ENCODE results near the gene PTPRT.

PTPRT gene

DNA sequence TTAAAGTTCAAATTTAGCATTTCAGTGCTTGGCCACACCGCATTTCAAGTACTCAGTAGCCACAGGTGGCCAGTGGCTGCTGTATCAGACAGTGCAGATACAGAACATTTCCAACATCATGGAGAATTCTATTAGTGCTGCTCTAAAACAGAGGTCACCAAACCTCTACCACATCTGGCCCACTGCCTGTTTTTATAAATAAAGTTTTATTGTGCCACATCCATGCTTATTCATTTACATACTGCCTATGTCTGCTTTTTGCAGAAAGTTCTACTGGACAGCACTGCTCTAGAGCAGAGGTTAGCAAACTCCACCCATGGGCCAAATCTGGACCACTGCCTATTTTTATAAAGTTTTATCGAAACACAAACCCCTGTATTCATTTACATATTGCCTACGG is 3.7 kb upstream of the PTPRT start:
- intact Hi-C loops (cut with micrococcal nuclease) = no loop called here
- H3K27ac Mint-ChIP-seq = no peak overlapping the region

DNA sequence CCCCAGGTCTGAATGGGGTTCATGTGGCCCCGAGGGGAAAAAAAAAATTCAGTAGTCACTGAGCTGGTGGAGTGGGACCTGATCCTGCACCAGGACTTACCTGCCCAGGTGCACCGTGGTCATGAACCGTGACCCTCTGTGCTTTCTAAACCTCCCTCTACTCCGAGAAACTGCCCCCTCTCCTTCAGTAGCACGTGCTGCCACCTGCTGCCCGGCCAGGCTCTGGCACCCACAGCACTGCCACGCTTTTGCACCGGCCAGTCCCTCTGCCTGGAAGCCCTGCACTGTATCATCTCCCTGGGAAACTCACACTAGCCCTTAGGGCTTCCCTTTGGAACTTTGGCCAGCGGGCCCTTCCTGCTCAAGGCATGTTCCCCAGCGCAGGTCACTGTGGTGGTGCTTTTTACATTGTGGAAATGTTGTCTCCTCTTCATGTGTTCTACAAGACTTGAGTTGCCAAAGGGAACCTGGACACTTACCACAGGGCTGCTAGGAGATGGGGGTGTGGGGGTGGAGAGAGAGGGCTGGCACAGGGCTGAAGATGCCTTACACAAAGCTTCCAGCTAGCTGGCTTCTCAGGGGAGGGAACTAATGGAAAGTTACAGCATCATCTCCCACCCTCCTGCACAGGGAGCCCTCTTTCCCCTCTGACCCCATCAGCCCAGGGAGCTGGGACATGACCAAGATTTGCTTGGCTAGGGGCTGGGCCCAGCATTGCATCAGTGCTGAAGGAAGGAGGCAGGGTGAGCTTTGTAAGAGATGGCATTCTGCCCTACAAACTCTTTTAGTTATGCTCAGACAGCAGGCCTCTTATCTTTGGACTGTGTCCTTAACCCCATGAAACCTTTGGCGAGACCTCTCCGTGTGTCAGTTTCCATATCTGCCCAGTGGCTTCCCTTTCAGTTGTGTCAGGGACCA is 2.5 kb upstream of the PTPRT start:
- Mint-ChIP-seq H3K27me3 (peaks cover 44% of the 10 kb centered on the region), H3K27ac (no peak overlapping the region), H3K9me3 (no peaks in the 10 kb centered on the region), H3K36me3 (ENCODE audit: low read depth) (no peaks in the 10 kb centered on the region), H3K4me3 (no peak overlapping the region), H3K4me1 (ENCODE audit: low read depth) (no peaks in the 10 kb centered on the region)
- intact Hi-C loops (cut with micrococcal nuclease) = no loop called here

More for the DNA sequence above, 3.7 kb upstream of the PTPRT start:
- Mint-ChIP-seq H3K27me3 (peaks cover 33% of the 10 kb centered on the region), H3K9me3 (no peaks in the 10 kb centered on the region), H3K36me3 (ENCODE audit: low read depth) (no peaks in the 10 kb centered on the region), H3K4me3 (no peak overlapping the region), H3K4me1 (ENCODE audit: low read depth) (no peaks in the 10 kb centered on the region)

DNA sequence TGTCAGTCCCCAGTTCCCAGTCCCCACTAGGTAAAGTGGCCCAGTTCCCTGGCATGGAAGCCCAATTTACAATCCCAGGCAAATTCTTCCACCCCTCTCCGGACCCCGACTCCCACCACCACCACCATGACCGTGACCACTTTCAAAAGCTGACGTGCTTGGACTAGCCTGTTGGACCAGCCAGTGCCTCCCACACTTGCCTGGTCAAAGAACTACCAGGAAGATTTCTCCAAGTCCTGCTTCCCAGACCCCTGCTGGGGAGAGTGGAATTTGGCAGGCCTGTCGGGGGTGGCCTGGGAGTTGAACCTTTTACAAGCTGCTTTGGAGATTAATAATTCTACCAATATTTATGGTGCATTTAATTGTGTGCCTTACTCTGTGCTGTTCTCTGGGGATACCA is 1.4 kb upstream of the PTPRT start:
- H3K36me3 Mint-ChIP-seq (ENCODE audit: low read depth) = no peaks in the 10 kb centered on the region
- peaks cover 48% of the 10 kb centered on the region for H3K27me3 Mint-ChIP-seq
- no peak overlapping the region for H3K4me3 Mint-ChIP-seq
- no peaks in the 10 kb centered on the region for H3K9me3 Mint-ChIP-seq
- H3K27ac Mint-ChIP-seq = no peak overlapping the region
- H3K4me1 Mint-ChIP-seq (ENCODE audit: low read depth) = no peaks in the 10 kb centered on the region
- intact Hi-C loops (cut with micrococcal nuclease) = no loop called here

DNA sequence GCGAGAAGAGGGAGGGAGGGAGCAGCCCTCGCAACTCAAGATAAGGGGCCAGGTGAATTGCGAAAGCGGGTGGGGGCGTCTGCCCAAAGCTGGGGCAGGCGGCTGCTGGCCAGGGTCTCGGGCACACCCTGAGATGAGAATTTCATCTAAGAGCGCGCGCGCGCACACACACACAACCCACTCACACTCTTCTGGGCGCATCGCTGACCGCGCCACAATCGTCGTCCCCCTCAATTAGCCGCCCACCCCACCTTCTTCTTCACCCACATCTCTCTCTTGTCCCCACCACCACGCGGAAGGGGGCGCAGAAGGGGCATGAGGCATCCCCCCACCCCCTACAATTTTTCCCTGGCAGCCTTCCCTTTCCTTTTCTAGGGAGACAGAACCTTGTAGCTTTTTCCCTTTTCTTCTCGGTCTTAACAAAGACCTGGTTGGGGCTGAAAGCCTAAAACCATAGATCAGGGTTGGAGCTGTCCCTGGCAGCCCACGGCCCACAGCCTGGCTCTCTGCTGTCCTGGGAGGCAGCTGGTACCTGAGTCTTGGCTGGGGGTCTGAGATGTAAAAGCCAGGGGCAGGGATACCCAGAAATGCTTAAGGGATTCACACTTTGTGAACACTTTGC is 737 bp upstream of the PTPRT start:
- Mint-ChIP-seq H3K9me3 (no peaks in the 10 kb centered on the region), H3K4me3 (no peak overlapping the region), H3K36me3 (ENCODE audit: low read depth) (no peaks in the 10 kb centered on the region), H3K27me3 (peaks cover 48% of the 10 kb centered on the region), H3K27ac (no peak overlapping the region), H3K4me1 (ENCODE audit: low read depth) (no peaks in the 10 kb centered on the region)
- intact Hi-C loops (cut with micrococcal nuclease) = no loop called here

DNA sequence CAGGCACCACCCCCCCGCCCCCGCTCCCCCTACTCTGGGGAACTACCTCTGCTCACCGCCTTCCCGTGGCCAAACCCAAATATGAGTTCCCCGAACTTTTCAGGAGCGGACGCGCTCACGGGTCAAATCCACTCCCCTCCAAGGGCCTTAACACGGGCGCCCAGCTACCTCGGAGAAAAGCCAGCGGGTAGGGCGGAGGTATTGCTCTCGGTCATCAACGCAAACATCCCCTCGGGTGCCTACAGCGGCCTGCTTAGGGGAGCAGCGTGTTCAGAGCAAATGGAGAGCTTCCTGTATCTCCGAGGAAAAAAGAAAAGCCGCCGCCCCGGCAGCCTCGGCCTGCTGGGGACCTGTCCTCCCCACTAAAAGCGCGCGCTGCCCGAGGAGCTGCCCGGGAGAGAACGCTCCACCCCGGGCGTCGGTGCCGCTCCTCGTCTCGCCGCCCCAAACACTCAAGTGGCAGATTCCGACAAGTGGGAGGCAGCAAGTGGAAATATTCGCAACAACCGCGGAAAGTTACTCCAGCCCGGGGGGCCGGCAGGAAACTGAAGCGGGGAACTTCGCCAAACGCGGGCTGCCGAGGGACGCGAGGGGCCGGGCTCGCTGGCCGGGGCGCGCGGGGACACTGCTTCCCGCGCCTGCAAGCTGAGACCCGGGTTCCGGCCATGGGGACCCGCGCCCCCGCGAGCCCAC is 699 bp downstream of the PTPRT start:
- H3K27me3 Mint-ChIP-seq = peaks cover 49% of the 10 kb centered on the region

DNA sequence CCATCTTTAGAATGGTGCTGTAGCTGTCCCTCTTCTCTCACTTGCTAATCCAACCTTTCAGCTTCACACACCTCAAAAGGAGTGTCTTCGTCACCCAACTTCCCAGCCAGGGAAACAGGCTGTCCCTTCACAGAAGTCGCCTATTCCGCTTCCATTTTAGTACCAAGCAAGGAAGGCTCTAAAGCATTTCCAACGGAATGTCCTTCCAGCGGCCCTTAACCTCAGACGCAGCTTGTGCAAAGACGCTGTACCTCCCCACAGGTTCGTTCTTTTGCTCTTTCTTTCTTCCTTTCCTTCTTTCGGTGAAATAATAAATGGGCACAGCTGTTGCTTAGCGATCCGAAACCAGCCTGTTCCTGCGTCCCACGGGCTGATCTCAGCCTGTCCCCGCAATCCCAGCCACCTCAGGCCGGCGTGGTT is 1.5 kb downstream of the PTPRT start:
- Mint-ChIP-seq H3K36me3 (ENCODE audit: low read depth) (no peaks in the 10 kb centered on the region), H3K27me3 (peaks cover 49% of the 10 kb centered on the region), H3K27ac (no peak overlapping the region), H3K4me1 (ENCODE audit: low read depth) (no peaks in the 10 kb centered on the region), H3K4me3 (no peak overlapping the region), H3K9me3 (no peaks in the 10 kb centered on the region)
- intact Hi-C loops (cut with micrococcal nuclease) = no loop called here

More for the DNA sequence above, 699 bp downstream of the PTPRT start:
- no peaks in the 10 kb centered on the region for H3K36me3 Mint-ChIP-seq (ENCODE audit: low read depth)
- no peaks in the 10 kb centered on the region for H3K9me3 Mint-ChIP-seq
- intact Hi-C loops (cut with micrococcal nuclease) = no loop called here
- no peaks in the 10 kb centered on the region for H3K4me1 Mint-ChIP-seq (ENCODE audit: low read depth)
- H3K4me3 Mint-ChIP-seq = no peak overlapping the region
- no peak overlapping the region for H3K27ac Mint-ChIP-seq

DNA sequence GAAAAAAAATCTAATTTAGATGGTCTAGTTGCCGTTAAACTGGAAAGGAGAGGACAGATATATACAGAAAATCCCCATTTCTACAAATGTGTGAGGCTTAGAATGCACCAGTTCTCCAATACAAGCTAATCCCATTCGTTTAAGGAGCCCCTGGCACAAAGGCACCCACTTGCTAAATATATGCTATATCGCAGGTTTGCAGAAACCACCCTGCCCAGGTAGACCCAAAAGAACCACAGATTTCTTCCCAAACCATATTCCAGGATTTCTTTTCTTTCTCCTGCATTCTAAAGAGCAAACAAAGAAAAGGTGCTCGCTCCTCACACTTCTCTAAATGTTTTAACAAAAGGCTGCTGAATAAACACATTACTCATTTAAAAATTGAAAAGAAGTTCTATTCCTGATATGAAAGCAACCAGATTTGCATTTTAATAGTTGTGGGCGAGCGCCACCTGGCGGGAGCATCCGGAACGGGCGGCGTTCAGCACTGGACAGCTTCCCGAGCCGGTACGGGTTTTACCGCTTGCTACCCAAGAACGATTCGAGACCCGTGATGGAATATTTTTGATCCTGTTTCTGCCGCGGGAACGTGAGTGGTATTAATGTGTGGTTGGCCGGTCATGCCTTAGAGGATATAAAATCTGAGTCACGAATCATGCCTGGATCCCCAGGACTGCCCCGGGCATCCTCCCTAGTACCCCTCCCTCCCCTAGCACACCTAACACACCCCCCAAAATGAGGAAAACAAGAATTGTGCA is 2.1 kb downstream of the PTPRT start:
- intact Hi-C loops (cut with micrococcal nuclease) = loop anchor here (1.0 kb wide), 1 partner anchor 1449 kb away; no protein-coding TSS in a partner anchor
- Mint-ChIP-seq H3K4me3 (no peak overlapping the region), H3K36me3 (ENCODE audit: low read depth) (no peaks in the 10 kb centered on the region), H3K4me1 (ENCODE audit: low read depth) (no peaks in the 10 kb centered on the region), H3K27ac (no peak overlapping the region), H3K27me3 (peaks cover 49% of the 10 kb centered on the region), H3K9me3 (no peaks in the 10 kb centered on the region)

DNA sequence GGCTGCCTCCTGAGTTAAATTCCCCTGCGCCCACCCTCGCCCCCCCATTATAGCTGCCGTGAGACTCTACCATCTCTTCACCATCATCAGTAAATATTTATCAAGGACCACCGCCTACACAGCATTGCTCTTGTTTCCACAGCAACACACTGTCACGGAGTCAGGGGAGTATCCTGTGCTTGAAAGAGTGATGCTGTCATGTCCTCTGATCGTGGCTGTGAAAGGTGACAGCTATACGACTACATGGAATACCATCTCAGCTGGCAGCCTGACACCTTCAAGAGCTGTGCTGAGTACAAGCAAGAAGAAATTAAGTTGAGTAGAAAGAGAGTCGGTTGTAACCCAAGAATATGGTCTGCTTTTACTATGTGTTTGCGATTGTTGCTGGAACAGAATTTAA is 3.4 kb downstream of the PTPRT start:
- Mint-ChIP-seq H3K27me3 (peaks cover 40% of the 10 kb centered on the region), H3K27ac (no peak overlapping the region), H3K4me1 (ENCODE audit: low read depth) (no peaks in the 10 kb centered on the region), H3K36me3 (ENCODE audit: low read depth) (no peaks in the 10 kb centered on the region), H3K4me3 (no peak overlapping the region), H3K9me3 (no peaks in the 10 kb centered on the region)
- intact Hi-C loops (cut with micrococcal nuclease) = no loop called here

DNA sequence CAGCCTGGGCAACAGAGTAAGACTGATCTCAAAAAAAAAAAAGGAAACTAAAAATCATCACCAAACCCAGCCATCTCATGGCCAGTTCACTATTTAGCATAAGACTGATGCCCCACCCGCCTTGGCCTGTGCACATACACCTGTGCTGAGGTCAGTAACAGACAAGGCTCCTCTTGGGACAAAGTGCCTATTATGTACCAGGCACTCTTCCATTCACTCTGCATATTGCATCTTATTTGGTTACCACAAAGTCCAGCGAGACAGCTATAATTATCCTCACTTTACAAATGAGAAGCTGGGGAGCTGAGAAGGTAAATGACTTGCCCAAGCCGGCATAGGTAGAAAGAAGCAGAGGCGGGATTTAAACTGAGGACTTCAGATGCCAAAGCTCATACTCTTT is 3.8 kb downstream of the PTPRT start:
- Mint-ChIP-seq H3K4me3 (no peak overlapping the region), H3K9me3 (no peaks in the 10 kb centered on the region), H3K36me3 (ENCODE audit: low read depth) (no peaks in the 10 kb centered on the region), H3K4me1 (ENCODE audit: low read depth) (no peaks in the 10 kb centered on the region), H3K27ac (no peak overlapping the region), H3K27me3 (peaks cover 36% of the 10 kb centered on the region)
- intact Hi-C loops (cut with micrococcal nuclease) = no loop called here

DNA sequence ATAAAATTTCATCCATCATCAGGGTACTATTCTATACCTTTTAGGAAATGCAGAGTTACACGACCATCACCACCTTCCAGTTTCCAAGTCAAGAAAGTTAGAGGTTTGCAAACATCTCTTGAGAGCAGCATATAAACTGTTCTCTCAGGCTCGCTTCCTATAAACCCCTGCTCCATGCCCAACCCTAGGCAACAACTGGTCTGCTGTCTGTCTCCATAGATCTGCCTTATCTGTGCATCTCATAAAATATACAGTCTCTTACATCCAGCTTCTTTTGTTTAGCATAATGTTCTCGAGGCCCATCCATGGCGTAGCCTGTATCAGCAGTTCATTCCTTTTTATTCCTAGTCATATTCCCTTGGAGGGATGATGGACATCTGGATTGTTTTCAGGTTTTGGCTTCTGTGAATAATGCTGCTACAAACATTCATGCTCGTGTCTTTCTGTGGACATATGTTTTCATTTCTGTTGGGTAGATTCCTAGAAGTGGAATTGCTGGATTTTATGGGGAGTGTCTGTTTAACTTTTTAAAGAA is 6.1 kb downstream of the PTPRT start:
- peaks cover 18% of the 10 kb centered on the region for H3K27me3 Mint-ChIP-seq
- intact Hi-C loops (cut with micrococcal nuclease) = no loop called here
- H3K9me3 Mint-ChIP-seq = no peaks in the 10 kb centered on the region

DNA sequence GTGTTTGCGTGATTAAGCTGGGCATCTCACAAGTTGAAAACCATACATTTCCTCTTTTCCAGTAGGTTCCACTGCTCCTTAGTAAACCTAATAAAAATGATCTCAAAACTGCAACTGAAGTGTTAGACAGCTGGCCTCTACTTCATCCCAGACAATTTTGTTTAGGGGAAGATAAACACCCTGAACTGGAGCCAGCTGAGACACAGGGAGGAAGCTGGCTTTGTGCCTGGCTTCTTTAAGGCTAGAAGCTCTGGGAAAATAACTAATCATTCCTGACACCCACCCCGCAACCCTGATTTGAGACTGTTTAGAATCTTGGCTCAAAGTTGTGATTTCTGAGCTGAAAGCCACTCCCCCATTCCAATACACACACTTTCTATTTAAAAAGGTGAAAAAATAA is 11.6 kb downstream of the PTPRT start:
- intact Hi-C loops (cut with micrococcal nuclease) = no loop called here
- Mint-ChIP-seq H3K9me3 (peaks cover 8% of the 10 kb centered on the region), H3K4me1 (ENCODE audit: low read depth) (no peaks in the 10 kb centered on the region), H3K27ac (no peak overlapping the region), H3K27me3 (no peaks in the 10 kb centered on the region), H3K36me3 (ENCODE audit: low read depth) (no peaks in the 10 kb centered on the region), H3K4me3 (no peak overlapping the region)

More for the DNA sequence above, 6.1 kb downstream of the PTPRT start:
- Mint-ChIP-seq H3K4me3 (no peak overlapping the region), H3K36me3 (ENCODE audit: low read depth) (no peaks in the 10 kb centered on the region), H3K4me1 (ENCODE audit: low read depth) (no peaks in the 10 kb centered on the region), H3K27ac (no peak overlapping the region)

DNA sequence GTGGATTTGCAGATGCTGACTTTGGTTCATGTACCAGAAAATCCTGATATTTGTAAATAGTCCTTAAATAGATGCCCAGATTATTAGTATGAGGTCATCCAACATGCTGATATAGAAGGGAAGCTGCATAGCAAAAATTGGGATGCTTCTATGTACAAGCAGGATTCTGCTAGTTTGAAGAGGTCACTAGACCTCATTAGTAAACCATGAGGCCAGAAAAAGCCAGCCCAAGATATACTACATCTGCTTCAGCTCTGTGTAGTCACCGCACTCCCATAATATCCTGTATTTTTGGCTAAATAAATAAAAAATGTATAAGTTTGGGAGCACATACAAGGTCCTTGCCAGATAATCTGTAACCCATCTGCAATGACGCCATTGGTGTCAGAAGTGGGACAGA is 13.0 kb downstream of the PTPRT start:
- H3K36me3 Mint-ChIP-seq (ENCODE audit: low read depth) = no peaks in the 10 kb centered on the region
- no peaks in the 10 kb centered on the region for H3K4me1 Mint-ChIP-seq (ENCODE audit: low read depth)
- no peaks in the 10 kb centered on the region for H3K27me3 Mint-ChIP-seq
- no peak overlapping the region for H3K27ac Mint-ChIP-seq
- H3K9me3 Mint-ChIP-seq = peaks cover 8% of the 10 kb centered on the region
- H3K4me3 Mint-ChIP-seq = no peak overlapping the region
- intact Hi-C loops (cut with micrococcal nuclease) = no loop called here

DNA sequence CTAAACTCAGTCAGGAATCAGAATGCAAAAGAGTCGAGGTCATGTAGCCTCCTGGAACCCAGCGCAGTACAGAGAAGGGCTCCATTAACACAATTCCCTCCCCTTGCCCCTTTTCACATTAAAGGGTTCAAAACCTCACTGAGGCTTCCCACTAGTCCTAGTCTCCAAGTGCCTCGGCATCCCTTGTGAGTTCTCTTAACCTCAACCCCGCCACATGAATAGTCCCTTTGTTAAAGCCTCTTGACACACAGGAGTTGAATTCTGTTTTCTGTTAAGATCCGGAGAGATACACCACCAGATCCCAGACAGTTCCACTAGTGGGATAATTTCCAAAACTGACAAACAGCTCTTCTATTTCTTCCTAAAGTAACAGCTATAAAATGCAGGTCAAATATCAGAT is 17.8 kb downstream of the PTPRT start:
- no peaks in the 10 kb centered on the region for H3K4me1 Mint-ChIP-seq (ENCODE audit: low read depth)

More for the DNA sequence above, 17.8 kb downstream of the PTPRT start:
- no peaks in the 10 kb centered on the region for H3K27me3 Mint-ChIP-seq
- intact Hi-C loops (cut with micrococcal nuclease) = no loop called here
- H3K27ac Mint-ChIP-seq = no peak overlapping the region
- no peak overlapping the region for H3K4me3 Mint-ChIP-seq
- H3K36me3 Mint-ChIP-seq (ENCODE audit: low read depth) = no peaks in the 10 kb centered on the region
- H3K9me3 Mint-ChIP-seq = peaks cover under 1% of the 10 kb centered on the region

All from dendritic cell treated with granulocyte-macrophage colony-stimulating factor and Interleukin-4, amounts not matched to agents 40 ng/mL and 50 ng/mL, for 4 days (primary cell).